GM12864 (cell line): Measurements from ENCODE around the gene NINL.

Source experiments
- DNase-seq: peaks from one replicate; pipeline ENCODE4 v3.0.0-alpha.2; 2011; ENCODE audit warnings: low read depth
- H3K4me3 ChIP-seq: 2 replicates; pipeline ENCODE4 v1.5.1; 2011; ENCODE audit warnings: mild to moderate bottlenecking, low read depth, low read length, control low read depth
- CTCF ChIP-seq: IDR thresholded peaks from 2 replicates; pipeline ENCODE4 v1.5.1; 2011; ENCODE audit warnings: low read depth, mild to moderate bottlenecking, moderate library complexity, low read length, control low read depth, inconsistent platforms; ENCODE audit errors: missing control alignments

The NINL gene

GRCh38 chr20:25623736-25624499 lies 38.6 kb upstream of the NINL start, which contains the start of gene NANP:
Gene NANP, minus strand, starts transcription at chr20:25624014. Its CDS starts 66 bp downstream, at chr20:25623948.
- peak; percentile 92 for DNase-seq
- H3K4me3 ChIP-seq, result peak within 1 kb of the TSS; percentile 85
- TF ChIP-seq CTCF, result no peak

DNA sequence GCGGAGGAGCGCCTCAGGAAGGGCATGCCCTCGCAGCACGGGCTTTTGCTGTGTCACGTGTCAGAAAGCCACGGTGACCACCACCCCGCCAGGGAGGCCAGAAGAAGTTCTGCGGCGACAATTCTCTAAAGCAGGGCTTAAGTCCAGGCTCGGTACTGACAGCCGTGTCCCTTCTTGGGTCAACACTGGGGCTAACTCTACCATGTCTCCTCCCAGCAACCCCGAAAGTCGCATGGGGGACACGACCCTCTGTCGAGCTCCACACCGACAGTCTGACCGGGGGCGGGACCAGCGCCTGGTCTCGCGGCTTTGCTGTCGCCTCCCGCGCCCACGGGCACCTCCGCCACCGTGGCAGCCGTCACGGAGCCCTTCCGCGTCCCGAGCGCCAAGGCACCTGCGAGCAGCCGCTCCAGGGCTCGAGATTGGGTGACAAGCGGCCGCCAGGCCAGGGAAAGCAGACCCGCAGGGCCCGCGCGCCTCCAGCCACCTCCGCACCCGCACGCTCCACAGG lies 37.9 kb upstream of the NINL start:
- no peak for DNase-seq
- peak overlapping the region; percentile 85 for H3K4me3 ChIP-seq
- no peak for TF ChIP-seq CTCF

GRCh38 chr20:25622450-25623224 lies 37.3 kb upstream of the NINL start:
- DNase-seq, result no peak
- TF ChIP-seq CTCF, result no peak
- peak overlapping the region; percentile 85 for H3K4me3 ChIP-seq

GRCh38 chr20:25622049-25622448 lies 36.7 kb upstream of the NINL start:
- no peak for DNase-seq
- H3K4me3 ChIP-seq, result no peak overlapping the region

GRCh38 chr20:25619514-25619913 lies 34.2 kb upstream of the NINL start:
- DNase-seq, result no peak
- no peak overlapping the region for H3K4me3 ChIP-seq
- no peak for TF ChIP-seq CTCF

More at GRCh38 chr20:25622049-25622448, 36.7 kb upstream of the NINL start:
- no peak for TF ChIP-seq CTCF

DNA sequence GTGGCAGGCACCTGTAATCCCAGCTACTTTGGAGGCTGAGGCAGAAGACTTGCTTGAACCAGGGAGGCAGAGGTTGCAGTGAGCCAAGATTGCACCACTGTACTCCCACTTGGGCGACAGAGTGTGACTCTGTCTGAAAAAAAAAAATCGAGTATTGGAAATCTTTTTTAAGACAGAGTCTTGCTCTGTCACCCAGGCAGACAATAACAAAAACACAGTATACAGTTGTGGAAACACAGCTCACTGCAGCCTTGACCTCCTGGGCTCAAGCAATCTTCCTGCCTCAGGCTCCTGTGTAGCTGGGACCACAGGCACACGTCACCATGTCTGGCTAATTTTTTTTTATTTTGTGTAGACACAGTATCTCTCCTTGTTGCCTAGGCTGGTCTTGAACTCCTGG lies 23.4 kb upstream of the NINL start:
- no peak for DNase-seq
- no peak for TF ChIP-seq CTCF
- H3K4me3 ChIP-seq, result no peak overlapping the region
